Fibroblast of pulmonary artery (primary cell): Measurements from ENCODE around the gene FAM111B.
"Not testable (repeated sequence)": the region's sequence is repeated elsewhere in the genome, so short reads cannot be mapped to it uniquely, and the experiment has no call there.

Experiments used
- DNase-seq: peaks from one replicate; pipeline ENCODE4 v3.0.0-alpha.2; 2010; ENCODE audit warnings: low read depth
- H3K4me3 ChIP-seq: replicated peaks from 2 replicates; pipeline ENCODE4 v1.5.1; 2011; ENCODE audit warnings: low read depth, mild to moderate bottlenecking, control low read depth, low read length, moderate library complexity
- TF ChIP-seq, protein P1 (sequence below): IDR thresholded peaks from 2 replicates; pipeline ENCODE4 v1.5.1; 2011; ENCODE audit warnings: mild to moderate bottlenecking, control low read depth, low read length, inconsistent platforms; ENCODE audit errors: missing control alignments

Gene FAM111B, protein sequence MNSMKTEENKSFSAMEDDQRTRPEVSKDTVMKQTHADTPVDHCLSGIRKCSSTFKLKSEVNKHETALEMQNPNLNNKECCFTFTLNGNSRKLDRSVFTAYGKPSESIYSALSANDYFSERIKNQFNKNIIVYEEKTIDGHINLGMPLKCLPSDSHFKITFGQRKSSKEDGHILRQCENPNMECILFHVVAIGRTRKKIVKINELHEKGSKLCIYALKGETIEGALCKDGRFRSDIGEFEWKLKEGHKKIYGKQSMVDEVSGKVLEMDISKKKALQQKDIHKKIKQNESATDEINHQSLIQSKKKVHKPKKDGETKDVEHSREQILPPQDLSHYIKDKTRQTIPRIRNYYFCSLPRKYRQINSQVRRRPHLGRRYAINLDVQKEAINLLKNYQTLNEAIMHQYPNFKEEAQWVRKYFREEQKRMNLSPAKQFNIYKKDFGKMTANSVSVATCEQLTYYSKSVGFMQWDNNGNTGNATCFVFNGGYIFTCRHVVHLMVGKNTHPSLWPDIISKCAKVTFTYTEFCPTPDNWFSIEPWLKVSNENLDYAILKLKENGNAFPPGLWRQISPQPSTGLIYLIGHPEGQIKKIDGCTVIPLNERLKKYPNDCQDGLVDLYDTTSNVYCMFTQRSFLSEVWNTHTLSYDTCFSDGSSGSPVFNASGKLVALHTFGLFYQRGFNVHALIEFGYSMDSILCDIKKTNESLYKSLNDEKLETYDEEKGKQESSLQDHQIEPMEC

DNA sequence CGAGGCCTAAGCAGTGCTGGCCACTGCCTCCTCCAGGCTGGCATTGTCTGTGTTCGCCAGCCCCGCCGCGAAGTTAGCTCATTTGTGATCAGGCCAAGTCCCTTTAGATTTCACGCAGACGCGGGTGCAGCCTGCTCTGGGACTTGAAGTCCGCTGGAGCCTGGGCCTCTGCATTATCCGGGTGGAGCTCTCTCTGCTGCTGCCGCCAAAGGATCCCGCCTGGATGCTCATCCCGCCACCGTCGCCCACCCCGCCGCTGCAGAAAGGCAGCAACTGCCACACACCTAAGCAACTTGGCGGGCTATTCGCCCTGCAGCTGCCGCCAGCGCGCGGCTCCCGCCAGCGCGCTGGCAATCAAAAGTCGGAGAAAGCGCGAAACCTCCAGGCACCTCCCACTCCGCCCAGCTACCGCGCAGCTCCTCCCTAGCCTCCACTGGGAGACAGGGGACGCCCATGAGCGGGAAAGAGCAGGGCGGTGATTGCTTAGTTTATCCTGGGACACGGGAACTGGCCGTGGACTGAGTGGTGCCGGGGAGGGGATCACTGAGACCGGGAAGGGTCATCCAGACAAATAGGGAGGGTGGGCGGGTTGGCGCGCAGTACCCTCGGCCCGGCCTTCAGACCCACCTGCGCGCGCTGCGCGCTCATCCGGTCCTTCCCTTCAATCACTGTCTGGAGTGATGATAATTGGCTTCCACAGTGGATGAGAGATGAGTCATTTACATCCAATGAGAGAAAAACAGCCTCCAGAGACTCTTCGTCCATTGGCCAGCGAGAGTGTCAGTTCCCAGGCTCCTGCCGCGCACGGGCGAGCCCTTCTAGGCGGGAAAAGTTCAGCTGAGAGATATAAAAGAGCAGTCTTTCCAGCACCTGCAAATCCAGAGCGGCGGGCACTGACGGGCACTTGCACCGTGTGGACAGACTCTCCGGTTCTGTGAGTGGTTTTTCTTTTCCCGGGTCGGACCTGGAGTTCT lies at the start of gene FAM111B:
FAM111B (plus strand) TSS at position 875 of the 974 bp plus-strand sequence. CDS start 2,389 bp downstream, outside the sequence.
- TF ChIP-seq, protein P1, sequence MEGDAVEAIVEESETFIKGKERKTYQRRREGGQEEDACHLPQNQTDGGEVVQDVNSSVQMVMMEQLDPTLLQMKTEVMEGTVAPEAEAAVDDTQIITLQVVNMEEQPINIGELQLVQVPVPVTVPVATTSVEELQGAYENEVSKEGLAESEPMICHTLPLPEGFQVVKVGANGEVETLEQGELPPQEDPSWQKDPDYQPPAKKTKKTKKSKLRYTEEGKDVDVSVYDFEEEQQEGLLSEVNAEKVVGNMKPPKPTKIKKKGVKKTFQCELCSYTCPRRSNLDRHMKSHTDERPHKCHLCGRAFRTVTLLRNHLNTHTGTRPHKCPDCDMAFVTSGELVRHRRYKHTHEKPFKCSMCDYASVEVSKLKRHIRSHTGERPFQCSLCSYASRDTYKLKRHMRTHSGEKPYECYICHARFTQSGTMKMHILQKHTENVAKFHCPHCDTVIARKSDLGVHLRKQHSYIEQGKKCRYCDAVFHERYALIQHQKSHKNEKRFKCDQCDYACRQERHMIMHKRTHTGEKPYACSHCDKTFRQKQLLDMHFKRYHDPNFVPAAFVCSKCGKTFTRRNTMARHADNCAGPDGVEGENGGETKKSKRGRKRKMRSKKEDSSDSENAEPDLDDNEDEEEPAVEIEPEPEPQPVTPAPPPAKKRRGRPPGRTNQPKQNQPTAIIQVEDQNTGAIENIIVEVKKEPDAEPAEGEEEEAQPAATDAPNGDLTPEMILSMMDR, result no peak
- peak; percentile 92 for DNase-seq
- H3K4me3 ChIP-seq, result peak within 1 kb of the TSS; percentile 62

DNA sequence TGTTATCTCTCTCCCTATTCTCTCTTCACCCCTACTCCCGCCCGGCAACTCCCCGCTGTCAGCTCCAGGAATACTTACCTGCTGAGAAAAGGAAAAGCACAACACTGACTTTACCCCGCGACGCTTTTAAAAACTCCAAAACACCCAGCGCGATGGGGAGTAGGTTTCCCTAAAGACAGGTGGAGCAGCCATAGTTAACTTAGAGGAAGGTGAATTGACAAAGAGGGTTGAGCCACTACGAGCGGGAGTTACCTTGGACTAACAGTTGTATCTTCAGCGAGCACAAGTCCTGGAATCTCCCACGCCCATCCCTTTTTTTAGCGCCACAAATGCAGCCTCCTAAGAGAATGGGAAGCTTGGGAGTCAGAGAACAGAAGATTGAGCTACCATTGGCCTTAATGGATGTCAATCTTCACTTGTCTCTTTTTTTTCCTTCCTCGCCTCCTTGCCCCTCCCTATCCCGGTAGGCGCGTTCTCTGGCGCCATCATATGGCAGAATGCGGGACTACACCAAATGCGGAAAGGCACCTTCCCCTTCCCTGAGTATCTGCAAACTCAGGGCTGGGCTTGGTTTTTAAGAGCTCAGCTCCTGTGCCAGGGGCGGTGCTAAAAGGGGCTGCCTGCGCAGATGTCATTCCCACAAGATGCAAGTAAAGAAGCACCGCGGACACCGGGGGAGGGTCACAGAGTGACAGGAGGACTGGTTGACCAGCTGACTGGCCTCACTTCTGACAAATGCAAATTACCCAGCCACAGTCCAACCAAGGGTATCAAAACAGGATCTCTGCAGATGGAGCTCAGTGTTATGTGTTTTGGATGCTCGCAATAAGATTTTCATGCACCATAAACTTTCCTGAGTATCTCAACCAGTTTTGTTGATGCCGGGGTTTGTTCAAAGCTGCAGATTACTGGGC lies 48.7 kb upstream of the FAM111B start:
- DNase-seq, result peak; percentile 88
- TF ChIP-seq, protein P1, result peak; percentile 67
- peak overlapping the region; percentile 24 for H3K4me3 ChIP-seq

DNA sequence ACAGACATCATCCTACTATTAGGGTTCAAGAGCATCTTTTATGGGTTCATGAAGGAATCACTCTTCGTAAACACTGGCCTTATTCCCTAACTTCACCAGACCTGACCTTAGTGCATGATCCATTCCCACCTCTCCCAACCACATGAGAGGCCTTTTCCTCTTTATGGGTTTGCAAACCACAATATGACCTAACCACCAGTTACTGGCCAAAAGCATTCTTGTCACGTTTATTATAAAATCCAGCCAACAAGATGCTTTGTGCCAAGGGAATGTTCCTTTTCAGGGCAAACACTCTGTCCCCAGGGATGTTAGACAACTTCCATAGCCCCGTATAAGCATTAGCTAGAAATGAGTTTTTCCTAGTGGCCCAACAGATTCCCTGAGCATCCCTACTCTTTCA lies 46.9 kb upstream of the FAM111B start:
- not testable (repeated sequence) for H3K4me3 ChIP-seq, DNase-seq

DNA sequence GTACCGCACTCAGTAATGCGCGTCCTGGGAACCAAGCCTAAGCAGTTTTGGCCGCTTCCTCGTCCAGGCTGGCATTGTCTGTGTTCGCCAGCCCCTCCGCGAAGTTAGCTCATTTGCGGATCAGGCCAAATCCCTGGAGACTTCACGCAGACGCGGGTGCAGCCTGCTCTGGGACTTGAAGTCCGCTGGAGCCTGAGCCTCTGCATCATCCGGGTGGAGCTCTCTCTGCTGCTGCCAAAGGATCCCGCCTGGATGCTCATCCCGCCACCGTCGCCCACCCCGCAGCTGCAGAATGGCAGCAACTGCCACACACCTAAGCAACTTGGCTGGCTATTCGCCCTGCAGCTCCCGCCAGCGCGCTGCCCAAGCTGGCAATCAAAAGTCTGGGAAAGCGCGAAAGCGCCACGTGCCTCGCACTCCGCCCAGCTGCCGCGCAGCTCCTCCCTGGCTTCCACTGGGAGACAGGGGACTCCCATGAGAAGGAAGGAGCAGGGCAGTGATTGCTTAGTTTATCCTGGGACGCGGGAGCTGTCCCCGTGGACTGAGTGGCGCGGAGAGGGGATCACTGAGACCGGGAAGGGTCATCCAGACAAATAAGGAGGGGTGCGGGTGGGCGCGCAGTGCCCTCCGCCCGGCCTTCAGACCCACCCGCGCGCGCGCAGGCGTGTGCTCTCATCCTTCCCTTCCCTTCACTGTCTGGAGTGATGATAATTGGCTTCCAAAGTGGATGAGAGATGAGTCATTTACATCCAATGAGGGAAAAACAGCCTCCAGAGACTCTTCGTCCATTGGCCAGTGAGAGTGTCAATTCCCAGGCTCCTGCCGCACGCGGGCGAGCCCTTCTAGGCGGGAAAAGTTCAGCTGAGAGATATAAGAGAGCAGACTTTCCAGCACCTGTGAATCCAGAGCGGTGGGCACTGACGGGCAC lies 44.2 kb upstream of the FAM111B start:
- DNase-seq, result no peak
- TF ChIP-seq, protein P1, result no peak
- no peak overlapping the region for H3K4me3 ChIP-seq

DNA sequence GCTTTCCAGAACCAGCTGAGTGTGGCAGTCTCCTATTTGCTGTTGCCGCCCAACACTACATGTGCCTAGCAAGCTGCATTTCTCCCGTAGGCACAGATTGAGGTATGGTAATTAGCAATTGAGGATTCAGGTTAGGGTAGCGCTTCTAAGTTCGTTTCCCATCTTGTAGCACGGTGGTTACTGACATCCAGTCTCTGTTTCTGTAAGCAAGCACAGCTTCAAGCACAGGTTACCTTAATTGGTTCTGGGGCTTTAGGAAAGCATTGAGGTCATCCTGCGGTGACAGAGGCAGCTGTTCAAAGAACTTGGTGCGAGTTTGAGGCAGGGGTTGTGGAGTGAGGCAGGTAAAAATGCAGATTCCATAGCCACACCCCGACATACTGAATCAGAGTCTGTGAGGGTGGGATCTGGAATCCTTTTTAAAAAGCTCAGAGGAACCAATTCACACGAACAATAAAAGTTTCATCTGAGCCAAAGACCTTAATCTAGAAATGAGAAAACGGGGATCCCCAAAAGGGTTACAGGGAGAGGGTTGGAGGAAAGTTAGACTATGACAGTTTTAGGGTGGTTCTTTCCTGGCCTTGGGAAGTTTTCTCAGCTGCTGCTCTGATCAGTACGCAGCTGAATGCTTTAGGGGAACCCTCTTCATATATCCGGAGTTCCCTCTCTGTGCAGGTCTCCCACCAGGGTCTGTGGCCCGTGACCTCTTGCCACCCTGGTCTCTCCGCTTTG lies 42.9 kb upstream of the FAM111B start:
- not testable (repeated sequence) for H3K4me3 ChIP-seq, DNase-seq

DNA sequence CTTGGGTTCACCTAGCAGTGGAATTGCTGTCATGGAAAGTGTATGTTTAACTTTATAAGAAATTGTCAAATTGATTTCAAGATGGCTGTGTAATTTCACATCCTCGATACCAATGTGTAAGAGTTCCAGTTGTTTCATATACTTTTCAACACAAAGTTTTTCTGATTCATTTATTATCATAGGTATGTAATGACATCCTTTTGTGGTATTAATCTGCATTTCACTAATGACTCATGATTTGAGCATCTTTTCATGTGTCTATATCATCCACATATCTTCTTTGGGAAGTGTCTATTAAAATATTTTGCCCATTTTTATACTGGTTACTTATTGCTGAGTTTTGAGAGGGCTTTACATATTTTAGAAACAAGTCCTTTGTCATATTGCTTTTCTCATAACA lies 38.0 kb upstream of the FAM111B start:
- TF ChIP-seq, protein P1, result no peak
- no peak overlapping the region for H3K4me3 ChIP-seq
- no peak for DNase-seq
